IPS-18c (cell line): ENCODE results near the gene MYBPHL.

Experiments used
- H3K4me3 ChIP-seq: 2 replicates; pipeline ENCODE4 v1.7.0; 2013; ENCODE audit warnings: low read depth, mild to moderate bottlenecking, low read length, moderate library complexity; ENCODE audit not compliant: insufficient read depth
- H3K9me3 ChIP-seq: one replicate; pipeline ENCODE4 v1.6.1; 2013; ENCODE audit warnings: mild to moderate bottlenecking, low read length, moderate library complexity; ENCODE audit not compliant: control insufficient read depth, insufficient read depth

The MYBPHL gene

GRCh38 chr1:109250454-109251276, 56.1 kb downstream of the MYBPHL start:
- peak overlapping the region; percentile 55 for H3K4me3 ChIP-seq
- peaks cover 7% of the 10 kb centered on the region for H3K9me3 ChIP-seq

DNA sequence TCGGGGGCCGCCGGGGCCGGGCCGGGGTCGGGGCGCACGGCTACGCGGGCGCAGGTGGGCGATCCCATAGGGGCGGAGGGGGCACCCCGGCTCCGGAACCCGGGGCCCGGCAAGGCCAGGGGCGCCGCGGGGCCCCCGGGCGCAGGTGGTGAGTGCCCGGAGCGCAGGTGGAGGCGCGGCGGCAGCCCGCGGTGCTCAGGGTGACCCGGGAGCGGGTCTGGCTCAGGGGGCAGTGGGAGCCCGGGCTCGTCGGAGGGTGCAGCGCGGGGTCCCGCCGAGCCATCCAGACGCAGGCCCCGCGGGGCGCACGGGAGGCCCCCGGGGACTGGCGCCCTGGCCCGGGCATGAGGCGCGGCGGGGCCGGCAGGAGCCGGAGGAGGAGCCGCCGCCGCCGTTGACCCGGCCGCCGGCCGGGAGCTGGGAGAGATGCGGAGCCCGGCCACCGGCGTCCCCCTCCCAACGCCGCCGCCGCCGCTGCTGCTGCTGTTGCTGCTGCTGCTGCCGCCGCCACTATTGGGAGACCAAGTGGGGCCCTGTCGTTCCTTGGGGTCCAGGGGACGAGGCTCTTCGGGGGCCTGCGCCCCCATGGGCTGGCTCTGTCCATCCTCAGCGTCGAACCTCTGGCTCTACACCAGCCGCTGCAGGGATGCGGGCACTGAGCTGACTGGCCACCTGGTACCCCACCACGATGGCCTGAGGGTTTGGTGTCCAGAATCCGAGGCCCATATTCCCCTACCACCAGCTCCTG, 57.0 kb downstream of the MYBPHL start:
- Histone ChIP-seq H3K9me3 (peaks cover 7% of the 10 kb centered on the region), H3K4me3 (peak overlapping the region; percentile 55)

- Histone ChIP-seq H3K4me3 (peak within 1 kb of the TSS; percentile 55), H3K9me3 (peaks cover 7% of the 10 kb centered on the region)
Observed at GRCh38 chr1:109248797-109249629, 57.8 kb downstream of the MYBPHL start, which contains the start of gene CELSR2. TSS of gene CELSR2 (plus strand) at chr1:109249539. CDS start at chr1:109250080, 541 bp downstream.

- no peak overlapping the region; the same call in none of the 2 replicates for H3K4me3 ChIP-seq
- H3K9me3 ChIP-seq = peaks cover 7% of the 10 kb centered on the region
Observed at GRCh38 chr1:109248444-109248796, 58.4 kb downstream of the MYBPHL start.

- H3K4me3 ChIP-seq = no peak overlapping the region
- H3K9me3 ChIP-seq = peaks cover 7% of the 10 kb centered on the region
Observed at GRCh38 chr1:109247401-109248365, 59.1 kb downstream of the MYBPHL start.

GRCh38 chr1:109246141-109246551, 60.7 kb downstream of the MYBPHL start:
- peaks cover 5% of the 10 kb centered on the region for H3K9me3 ChIP-seq
- H3K4me3 ChIP-seq = no peak overlapping the region

- Histone ChIP-seq H3K9me3 (no peaks in the 10 kb centered on the region), H3K4me3 (no peak overlapping the region)
Observed at GRCh38 chr1:109243860-109244552, 62.8 kb downstream of the MYBPHL start.

GRCh38 chr1:109243221-109243620, 63.6 kb downstream of the MYBPHL start:
- H3K9me3 ChIP-seq = no peaks in the 10 kb centered on the region

GRCh38 chr1:109242387-109242786, 64.4 kb downstream of the MYBPHL start:
- no peak overlapping the region for H3K4me3 ChIP-seq

More at GRCh38 chr1:109243221-109243620, 63.6 kb downstream of the MYBPHL start:
- H3K4me3 ChIP-seq = no peak overlapping the region

More at GRCh38 chr1:109242387-109242786, 64.4 kb downstream of the MYBPHL start:
- H3K9me3 ChIP-seq = no peaks in the 10 kb centered on the region
